Limb (tissue), 2 donors: Measurements from ENCODE around the gene ANKS6.

Source experiments
- DNase-seq, 2 donors: peaks; one replicate each; pipeline ENCODE4 v3.0.0-alpha.2; 2016; ENCODE audit errors: extremely low spot score in 2 of 2

ANKS6 gene

DNA sequence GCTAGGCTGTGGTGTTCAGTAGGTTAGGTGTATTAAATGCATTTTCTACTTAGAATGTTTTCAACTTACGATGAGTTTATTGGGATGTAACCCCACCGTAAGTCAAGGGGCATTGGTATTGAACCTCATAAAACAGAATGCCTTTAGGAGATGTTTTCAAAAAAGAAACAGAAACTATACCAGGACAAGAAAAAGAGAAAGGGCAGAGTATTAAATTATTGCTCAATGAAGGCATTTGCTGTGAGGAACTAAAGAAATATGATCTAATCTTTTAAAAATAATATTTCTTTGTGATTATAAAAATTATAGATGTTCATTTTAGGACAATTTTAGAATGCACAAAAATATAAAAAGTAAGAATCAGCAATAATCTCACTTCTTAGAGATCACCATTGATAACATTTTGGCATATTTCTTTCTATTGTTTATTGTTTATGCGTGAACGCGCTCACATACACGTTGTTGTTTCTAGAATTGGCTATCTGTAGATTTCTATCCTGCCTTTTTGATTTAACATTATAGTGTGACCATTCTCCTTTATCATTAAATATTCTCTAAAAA is 19.1 kb upstream of the ANKS6 start:
- no peak for DNase-seq

DNA sequence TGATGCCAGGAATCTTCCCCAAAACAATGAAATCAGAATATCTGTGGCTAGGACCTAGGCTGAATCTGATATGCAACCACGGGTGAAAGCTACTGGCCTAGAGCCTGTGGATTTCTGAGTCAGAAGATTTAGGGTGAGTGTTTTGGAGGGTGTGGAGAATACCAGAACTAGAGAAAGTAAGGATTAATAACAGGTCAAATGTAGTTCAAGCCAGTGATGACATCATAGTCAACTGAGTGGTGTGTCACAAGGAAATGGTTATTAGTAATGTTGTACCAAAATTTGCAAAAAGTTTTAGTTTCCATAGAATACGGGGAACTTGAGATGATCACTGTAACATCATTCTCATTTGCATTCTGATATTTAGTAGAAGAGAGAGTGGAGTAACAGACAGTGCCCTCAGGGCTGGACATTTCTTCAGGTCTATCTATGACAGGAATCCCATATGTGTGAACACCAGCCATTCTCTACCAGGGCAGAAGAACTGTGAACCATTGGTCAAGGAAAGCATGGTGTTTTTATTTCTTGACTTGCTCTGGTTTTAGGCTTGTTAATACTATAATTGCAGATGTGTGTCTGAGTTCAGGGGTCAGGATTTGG is 14.8 kb upstream of the ANKS6 start:
- DNase-seq: no peak

DNA sequence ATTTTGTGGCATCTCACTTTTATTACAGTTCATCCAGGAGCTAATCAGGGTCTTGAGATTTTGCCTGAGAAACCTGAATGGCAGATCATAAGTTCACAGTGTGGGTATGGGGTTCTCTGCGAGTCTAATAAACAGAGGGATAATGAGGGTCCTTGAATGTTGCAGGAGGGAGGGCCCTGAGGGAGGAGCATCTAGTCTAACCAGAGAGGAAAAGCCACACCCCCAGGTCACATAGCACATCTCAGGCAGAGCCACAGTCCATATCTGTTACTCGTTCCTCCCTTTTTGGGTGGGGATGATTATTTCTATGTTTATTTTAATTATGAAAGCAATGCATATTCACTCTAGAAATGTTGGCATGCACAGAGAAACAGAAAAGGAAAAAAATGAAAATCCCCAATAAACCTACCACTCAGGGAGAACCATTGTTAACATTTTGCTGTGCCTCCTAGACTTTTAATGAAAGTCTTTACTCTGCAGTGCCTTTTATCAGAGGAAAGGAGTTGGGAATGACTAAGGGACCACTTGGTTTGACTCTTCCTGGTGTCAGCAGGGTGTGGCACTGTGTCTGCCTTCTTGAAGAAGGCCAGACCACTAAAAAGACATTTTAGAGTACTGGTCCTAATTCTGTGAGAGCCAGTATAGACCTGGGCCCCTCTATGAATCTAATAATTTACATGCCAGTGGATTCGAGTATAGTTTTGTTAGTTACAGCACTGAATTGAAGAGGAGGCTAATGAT is 13.9 kb upstream of the ANKS6 start:
- no peak for DNase-seq

DNA sequence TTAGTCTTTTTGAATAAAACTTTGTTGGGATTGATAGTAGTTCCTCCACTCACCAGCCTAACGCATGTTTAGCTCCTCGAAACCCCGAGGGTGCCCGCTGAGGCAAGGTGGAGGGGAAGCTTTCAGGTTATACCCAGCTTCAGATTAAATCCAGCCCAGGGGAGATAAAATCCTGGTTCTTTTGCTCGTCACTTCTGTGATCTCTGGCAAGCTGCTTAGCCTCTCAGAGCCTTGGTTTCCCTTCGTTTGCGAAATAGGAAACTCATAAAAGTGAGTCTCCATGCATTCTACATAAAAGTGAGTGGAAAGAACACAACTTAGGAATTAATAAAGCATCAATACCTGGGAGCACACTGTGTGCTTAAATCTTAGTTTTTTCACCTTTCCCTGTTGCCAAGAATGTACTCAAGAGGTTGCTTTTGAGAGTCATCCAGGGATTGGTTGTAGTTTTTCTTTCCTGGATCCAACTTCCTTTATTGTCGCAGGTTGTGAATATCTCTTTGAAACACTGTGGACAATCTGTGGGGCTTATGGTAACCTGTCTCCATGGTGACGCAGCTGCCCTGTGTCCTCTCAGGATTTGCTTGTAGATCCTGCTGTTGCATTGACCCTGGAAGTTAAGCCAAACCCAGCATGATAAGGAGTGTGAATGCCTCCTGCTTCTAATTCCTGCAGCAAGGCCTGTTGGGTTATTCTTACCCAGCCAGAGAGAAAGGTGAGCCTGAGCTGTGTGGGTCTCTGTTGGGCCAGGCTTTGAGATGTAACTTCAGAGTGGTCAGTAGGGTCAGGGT is 13.2 kb upstream of the ANKS6 start:
- no peak for DNase-seq

DNA sequence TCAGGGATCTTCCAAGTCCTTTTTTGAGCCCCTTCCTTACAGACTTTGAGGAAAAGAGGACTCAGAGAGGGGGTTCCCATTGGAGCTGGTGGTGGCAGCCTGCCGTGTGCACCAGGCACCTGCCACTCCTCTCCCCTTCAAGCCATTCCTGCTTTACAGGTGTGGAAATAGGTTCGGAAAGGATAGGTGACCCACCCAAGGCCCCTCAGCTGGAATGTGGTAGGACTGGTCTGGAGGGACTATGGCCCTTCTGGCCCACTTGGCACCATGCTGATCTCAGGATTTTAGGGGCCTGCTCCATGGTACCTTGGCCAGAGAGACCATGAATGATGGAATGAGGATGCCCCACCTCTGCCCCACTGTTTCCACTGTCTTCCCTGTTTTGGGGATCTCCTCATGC is 12.5 kb upstream of the ANKS6 start:
- no peak for DNase-seq

DNA sequence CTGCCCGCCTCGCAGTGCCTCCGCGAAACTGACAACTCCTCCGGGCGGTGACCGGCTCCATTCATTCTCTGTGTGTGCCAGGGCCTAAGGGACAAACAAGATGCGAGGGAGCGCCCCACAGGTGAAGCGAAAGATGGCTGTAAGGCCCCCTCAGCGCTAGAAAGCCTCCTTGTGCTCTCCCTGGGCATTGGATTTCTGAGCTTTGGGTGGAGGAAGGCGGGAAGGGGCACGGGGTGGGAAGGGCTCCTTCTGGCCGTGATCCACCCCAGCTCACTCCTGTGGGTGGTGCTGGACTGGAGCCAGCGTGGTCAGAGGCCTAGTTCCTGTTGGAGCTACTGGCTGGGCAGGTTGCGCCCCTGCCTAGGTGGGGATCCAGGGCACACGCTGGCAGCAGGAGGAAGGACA is 12.1 kb upstream of the ANKS6 start:
- no peak for DNase-seq

DNA sequence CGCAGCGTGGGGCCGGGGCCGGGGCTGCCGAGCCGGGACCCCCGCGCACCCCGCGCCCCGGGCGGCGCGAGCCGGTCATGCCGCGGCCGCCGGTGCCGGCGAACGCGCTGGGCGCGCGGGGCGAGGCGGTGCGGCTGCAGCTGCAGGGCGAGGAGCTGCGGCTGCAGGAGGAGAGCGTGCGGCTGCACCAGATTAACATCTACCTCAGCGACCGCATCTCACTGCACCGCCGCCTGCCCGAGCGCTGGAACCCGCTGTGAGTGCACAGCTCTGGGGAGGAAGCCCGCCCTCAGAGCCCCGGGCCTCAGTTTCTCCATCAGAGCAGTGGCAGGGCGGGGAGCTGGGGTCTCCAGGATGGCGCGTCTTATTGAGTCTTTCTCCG is 11.4 kb upstream of the ANKS6 start:
- peak in 1 of 2 donors; percentile 58 for DNase-seq

DNA sequence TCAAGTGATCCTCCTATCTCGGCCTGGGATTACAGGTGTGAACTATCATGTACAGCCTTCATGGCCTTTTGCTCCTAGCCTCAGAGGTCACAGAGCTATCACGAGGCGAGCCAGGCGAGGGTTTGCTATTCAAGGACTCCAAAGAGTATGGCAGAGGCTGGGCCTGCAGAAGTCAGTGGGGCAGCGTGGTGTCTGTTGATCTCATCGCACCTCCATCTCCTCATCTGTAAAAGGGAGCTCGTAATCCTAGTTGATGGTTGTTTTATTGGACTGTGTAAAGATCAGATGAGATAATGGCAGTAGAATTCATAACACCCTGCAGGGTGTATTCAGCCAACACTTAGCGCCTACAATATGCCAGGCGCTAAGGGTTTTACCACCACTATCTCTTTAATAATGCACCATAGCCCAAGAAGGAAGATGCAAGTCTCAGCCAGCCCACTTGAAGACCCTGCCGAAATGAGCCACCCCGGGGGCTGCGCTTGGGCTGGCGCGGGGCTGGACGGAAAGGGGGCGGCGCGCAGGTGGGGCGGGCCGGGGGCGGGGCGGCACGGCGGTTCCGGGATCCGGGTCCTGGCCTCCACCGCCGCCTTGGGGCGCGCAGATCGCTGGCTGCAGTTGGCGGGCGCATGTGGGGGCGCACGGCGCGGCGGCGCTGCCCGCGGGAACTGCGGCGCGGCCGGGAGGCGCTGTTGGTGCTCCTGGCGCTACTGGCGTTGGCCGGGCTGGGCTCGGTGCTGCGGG is 10.9 kb upstream of the ANKS6 start, which contains the start of gene GALNT12:
Gene GALNT12, plus strand, starts transcription at position 601 of the 744 bp plus-strand sequence. Its CDS starts 29 bp downstream, at position 630.
- peak in 1 of 2 donors; percentile 74 for DNase-seq

DNA sequence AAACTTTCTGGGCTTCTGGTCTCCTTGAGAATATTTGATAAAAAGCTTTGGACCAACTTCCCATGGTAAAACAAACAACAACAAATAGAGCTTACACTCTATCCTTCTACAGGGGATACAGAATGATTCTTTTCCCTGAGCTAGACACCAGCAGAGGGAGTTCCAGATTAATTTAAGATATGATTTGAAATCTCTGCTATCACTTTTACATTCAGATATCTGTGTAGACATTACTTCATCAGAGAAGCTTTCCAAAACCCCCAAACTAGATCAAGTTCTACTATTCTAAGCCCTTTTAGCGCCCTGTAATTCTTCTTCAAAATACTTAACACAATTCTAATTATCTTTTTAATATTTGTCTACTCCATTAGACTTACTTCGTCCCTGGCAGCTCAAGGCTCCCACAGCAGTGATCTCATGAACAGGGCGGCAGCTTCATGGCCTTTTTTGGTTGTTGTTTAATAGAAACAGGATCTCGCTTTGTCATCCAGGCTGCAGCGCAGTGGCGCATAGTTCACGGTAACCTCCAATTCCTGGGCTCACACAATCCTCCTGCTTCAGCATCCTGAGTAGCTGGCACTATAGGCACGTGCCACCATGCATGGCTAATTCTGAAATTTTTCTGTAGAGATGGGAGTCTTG is 10.2 kb upstream of the ANKS6 start:
- no peak for DNase-seq

DNA sequence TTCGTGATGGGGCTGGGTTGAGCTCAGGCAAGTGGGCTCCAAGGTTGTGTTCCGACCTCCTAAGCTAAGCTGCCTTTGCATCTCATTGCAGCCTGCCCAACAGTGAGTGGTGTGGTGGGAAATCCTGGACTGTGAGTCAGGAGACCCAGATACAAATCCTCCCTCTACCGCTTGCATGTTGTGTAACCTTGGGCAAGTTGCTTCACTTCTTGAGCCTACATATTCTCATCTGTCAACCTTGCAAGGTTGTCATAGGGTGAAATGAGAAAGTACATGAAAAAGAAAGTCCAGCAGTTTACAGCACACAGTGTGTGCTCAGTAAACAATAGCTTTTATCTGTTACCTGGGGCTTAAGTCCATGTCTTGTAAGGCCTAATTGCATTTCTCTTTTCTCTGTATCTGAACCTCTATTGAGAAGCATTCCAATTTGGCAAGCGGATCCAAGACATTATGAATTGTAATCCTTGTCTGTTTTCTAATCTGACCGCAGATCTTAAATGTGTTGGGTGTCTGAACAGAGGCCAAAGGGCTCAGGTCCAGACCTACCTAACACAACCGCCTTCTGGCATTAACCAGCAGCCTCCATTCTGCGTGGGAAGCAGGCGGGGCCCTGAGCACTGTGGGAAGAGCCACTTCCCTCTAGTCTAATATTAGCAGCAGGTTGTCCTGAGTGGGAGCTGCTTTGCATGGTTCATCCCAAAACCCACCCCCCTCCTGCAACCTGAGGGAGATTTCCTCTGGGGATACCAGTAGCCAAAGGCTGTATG is 9.3 kb upstream of the ANKS6 start:
- no peak for DNase-seq

DNA sequence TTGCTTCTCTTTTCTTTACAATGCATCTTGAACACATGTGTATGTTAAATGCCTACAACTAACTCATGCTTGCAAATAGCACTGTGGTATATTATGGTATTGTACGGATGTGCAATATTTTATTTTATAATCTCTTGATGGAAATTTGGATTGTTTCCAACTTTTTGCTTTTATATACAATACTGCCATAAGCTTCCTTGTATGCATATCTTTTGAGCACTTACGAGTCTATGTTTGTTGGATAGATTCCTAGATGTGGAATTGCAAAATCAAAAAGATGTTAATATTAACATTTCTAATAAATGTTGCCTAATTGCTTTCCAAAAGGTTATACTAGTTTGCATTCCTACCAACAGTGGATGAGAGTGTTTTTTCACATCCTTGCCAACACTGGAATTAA is 7.7 kb upstream of the ANKS6 start:
- no peak for DNase-seq

DNA sequence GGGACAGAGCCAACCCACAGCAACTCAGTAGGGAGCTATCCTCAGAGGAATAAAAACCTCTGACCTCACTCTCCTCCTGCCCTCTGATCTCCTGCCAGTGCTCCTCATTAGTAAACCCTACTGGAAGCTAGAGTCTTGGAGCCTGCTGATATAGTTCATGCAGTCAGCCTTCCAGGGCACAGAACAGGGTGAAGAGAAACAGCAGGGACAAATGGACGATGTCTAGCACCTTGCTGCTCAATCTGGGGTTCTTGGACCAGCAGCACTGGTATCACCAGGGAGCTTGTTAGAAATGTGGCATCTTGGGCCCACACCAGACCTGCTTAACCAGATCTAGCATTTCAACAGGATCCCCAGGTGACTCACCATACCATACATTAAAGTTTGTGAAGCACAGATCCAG is 5.6 kb upstream of the ANKS6 start:
- DNase-seq: no peak

DNA sequence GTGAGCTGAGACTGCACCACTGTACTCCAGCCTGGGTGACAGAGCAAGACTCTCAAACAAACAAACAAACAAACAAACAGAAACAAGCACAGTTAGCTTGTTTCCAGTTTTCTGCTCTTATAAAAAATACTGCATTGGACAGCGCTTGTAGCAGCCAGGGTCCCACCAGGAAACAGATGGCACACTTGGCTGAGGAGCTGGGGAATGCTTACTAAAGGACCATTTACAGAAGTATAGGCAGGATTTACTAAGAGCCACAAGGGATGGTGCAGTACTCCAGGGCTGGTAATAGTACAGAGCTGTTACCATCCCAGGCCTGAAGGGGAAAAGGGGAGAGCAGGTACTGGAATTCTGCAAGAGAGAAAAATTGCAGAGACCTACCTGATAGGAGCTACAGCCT is 5.2 kb upstream of the ANKS6 start:
- DNase-seq: no peak

DNA sequence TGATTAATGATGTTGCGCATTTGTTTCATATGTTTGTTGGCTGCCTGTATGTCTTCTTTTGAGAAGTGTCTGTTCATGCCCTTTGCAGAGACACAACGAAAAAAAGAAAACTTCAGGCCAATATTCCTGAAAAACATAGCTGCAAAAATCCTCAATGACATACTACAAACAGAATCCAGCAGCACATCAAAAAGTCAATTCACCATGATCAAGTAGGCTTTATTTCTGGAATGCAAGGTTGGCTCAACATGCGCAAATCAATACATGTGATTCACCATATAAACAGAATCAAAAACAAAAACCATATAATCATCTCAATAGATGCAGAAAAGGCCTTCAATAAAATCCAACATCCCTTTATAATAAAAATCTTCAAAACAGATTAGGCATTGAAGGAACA is 1.9 kb upstream of the ANKS6 start:
- no peak for DNase-seq

DNA sequence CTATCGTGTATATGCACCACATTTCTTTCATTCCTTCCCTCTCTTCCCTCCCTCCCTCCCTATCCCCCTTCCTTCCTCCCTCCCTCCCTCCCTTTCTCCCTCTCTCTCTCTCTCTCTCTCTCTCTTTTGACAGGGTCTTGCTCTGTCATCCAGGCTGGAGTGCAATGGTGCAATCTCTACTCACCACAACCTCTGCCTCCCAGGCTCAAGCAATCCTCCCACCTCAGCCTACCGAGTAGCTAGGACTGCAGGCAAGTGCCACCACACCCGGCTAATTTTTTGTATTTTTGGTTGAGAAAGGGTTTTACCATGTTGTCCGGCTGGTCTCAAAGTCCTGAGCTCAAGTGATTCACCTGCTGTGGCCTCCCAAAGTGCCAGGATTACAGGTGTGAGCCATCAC is 1.1 kb upstream of the ANKS6 start:
- DNase-seq: no peak

DNA sequence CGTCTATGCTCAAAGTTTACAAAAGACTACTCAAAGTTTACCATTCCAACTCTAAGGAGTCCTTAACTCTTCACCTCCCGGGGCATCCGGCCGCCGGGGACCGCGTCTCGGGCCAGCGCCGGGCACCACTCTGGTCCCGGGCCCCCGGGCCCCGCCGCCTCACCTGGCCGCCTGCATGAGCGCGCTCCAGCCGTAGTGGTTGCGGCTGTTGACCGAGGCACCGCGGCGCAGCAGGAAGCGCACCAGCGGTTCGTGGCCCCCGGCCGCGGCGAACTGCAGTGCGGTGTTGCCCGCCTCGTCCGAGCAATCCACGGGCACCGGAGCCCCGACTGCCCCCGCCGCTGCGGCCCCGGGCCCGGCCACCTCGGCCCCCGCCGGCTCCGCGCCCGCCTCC is 388 bp downstream of the ANKS6 start:
- no peak for DNase-seq

DNA sequence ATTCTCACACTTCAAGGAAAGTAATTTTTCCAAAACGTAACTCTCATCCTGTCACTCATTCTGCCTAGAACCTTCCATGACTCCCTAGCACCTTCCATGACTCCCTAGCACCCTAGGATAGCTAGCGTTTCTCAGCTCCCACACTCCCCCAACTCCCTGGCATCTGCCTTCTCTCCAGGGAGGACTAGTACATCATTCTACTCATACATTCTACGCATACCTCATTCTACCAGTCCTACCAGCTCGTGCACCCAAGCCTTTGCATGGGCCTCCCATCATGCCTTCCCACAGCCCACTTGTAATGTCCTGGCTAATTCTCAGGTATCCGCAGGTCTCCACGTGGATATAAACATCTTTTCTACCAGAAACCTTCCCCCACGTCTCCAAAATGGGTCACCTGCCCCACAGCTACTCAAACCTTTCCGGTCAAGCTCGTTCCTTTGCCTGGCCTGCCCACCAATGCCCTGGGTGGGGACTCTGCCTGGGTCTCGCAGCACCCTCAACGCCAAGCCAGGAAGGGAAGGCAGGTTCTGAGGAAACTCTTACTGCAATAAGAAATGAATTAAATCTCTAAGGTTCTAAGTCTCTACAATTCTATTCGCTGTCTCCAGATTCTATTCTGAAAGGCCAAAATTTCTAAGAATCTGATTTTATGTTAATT is 930 bp downstream of the ANKS6 start:
- DNase-seq: no peak

DNA sequence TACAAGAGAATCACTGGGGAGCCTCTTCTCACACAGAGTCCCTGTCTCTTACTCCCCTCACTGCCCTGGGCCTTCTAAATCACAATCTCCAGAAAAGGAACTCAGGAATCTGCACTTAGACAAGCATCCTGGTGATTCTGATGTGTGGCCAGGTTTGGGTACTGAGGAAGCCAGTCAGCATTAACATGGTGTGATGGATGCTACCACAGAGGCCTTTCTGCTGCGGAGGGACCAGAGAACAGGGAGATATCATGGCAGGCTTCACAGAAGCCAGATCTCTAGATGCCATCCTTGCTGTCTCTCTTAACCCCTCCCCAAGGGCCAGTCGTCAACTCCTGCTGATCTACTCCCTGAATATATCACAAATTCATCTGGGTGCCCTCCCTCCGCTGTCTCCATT is 1.6 kb downstream of the ANKS6 start:
- no peak for DNase-seq

DNA sequence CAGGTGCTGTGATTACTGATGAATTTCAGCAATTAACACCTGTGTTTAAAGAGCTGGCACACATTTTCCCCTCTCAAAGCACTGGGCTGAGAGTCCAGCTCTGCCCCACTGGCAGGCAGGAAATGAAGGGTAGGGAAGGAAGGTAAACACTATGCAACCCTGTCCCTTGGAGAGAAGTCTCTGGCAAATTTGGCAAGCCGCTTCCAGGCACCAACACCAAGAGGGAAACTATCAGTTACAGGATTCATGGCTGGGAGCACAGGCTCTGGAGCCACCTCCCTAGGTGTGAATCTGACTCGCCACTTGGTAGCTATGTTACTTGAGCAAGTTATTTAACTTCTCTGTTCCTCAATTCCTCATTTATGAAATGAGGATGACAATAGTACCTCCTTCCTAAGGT is 3.3 kb downstream of the ANKS6 start:
- DNase-seq: no peak
